ENCODE results near the gene ASIP. TPM values are rescaled to one million over a fixed set of nuclear protein-coding genes. Genes with fewer than 3 reads are reported as not detected.

ASIP gene
- total RNA-seq, 1 donor from 2014 or later = not detected

DNA sequence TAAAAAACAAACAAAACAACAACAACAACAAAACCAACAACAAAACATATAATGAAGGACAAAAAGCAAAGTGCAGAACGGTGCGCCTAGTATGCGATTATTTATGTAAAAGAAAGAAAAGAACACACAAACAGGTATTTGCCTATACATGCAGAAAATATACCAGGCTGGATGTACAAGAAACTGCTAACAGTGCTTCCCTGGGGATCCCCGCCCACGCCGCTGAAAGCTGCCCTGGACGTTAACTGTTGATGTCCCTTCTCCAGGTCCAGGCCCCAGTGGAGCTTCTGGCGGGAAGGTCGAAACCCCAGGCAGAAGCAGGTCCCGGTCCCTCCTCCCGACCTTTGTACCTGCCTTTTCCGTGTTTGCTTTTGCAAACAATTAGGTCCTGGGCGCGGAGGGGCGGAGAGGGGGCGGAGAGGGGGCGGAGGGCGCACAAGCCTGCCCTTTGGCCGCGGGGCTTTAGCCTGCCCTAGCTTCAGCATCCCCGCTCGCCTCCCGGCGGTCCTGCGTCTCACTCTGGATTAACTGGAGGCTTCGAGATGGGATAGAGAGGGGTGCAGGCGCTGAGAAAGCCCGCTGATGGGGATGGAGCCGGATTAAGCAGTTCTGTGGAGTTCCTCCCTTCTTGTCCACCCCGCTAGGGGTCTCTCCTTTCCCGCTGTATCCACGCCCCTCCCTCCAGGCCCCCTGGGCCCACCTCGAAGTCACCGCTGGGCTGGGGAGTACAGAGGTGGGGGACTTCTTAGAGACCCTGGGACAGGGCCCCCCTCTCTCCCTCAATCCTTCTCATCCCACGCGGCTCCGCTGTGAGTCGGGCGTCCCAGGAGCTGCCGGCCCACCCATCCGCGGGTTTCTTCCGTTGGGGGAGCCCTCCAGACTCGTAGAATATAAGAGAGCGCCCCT, 70.1 kb downstream of the ASIP start:
- DNase-seq (ENCODE audit: low read depth, low spot score) = no peak

DNA sequence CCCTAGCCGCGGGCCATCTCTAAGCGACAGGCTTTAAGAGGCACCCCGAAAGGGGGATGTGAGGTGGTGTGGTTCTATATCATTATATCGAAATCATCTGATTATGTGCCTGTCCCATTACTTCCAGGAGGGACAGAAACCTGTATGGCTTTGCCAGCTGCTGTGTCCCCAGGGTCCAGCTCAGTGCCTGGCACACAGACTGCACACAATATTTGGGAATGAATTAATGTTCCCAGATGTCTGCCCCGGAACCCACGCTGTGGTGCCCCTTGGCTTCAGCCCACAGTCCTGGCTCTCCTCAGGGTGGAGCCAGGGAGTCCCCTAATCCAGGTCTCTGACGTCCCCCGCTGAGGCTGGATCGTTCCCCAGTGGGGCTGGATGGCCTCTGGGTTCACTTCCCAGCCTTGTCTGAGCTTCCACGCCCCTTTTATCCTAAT, 70.8 kb downstream of the ASIP start:
- no peak for DNase-seq (ENCODE audit: low read depth, low spot score)

DNA sequence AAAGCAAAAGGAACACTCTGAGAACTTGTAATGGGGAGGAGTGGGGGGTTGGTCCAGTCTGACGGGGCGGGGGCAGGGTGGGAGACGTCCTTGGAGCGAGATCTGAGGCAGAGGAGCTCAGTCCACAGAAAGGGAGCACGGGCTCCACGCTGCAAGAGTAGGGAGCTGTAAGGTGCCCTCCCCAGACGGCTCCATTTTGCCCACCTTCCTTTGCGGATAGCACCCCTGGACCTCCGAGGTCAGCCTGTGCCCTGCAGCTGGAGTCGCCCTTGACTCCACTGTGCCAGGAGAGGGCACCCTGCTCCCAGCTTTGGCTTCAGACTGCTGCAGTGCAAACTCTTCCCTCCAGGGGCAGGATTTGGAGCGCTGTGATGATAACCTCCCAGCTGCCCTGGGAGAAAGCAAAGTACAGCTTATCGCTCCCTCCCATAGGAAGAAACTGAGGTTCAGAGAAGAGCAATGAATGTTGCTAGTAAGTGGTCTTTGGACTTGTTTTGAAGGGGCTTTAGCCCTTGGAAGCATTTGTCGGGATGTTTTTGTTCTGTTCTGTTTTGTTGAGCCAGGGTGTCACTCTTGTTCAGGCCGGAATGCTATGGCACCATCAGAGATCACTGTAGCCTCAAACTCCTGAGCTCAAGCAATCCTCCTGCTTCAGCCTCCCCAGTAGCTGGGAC, 71.5 kb downstream of the ASIP start:
- peak; percentile 49 for DNase-seq (ENCODE audit: low read depth, low spot score)

DNA sequence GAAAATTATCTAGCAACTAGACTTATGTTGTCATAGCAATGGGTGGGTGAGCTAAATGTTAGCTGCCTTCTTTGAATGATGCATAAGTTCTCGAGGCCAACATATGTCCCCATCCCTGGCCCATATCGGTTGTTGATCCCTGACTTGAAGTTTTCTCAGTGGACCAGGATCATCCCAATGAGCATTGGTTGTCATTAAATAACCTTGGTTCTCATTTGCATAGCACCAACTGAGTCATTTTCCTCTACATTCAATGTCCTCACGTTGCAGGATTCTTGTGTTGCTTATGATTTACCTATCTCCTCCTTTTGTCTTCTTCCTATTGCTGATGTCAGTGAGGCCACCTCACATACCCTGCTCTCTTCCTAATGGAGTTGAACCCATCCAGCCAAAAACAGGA, 74.0 kb downstream of the ASIP start:
- DNase-seq (ENCODE audit: low read depth, low spot score) = no peak

DNA sequence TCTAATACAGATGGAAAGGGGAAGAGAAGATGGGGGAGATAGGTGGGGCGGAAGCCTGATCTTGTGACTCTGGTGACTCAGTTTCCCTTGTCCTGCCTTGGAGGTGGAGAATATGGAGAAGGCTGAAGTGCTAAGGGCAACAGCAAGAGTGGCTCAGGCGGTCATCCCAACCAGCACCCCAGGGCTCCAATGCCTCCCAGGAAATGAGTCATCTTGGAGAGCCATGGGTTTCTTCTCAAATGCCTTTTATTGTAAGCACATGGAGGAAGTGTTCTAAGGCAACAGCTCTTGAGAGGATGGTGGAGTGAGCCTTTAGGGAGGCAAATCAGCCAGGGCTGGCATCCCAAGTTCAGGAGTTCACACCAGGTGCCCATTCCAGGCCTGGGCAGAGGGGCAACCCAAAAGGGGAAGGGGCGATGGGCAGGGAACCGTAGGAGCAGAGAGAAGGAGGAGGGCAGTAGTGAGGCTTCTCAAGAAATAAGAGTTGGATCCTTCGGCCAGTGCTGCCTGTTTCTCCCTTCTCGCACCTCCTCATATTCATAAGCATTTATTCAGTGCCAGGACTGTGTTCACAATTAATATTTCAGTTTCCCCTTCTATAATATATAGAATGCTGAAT, 75.1 kb downstream of the ASIP start:
- DNase-seq (ENCODE audit: low read depth, low spot score) = no peak

Other genes with a start within 250 kb of the ASIP start
- gene RALY, start 247.5 kb upstream of the ASIP start, total RNA-seq = 81.2 and 90.6 TPM in 2 replicates
- 133 and 138 TPM in 2 replicates for gene EIF2S2, start 129.2 kb upstream of the ASIP start, total RNA-seq
- 155 and 161 TPM in 2 replicates for gene AHCY, start 61.9 kb downstream of the ASIP start, total RNA-seq
- gene ITCH, start 121.8 kb downstream of the ASIP start, total RNA-seq = 62.2 and 74.8 TPM in 2 replicates

Measured in pulmonary artery endothelial cell (primary cell).